Esophagus muscularis mucosa (tissue), 4 donors: ENCODE data around the gene RPIA. TPM values are rescaled to one million over a fixed set of nuclear protein-coding genes. Genes with fewer than 3 reads are reported as not detected.
"Not testable (repeated sequence)": the region's sequence is repeated elsewhere in the genome, so short reads cannot be mapped to it uniquely, and the experiment has no call there.

Experiments
- DNase-seq: peaks from one replicate; pipeline ENCODE4 v3.0.0-alpha.2; 2017; ENCODE audit errors: extremely low spot score
- H3K27ac ChIP-seq, 4 donors: fragments of 200-600 bp; sonication (generic); replicated peaks in 1 of 4; 1 replicate in 3 of 4; 2 replicates in 1 of 4; pipeline ENCODE4 v1.5.1; 2016 to 2019; ENCODE audit warnings: mild to moderate bottlenecking in 1 of 4
- H3K27me3 ChIP-seq, 4 donors: fragments of 200-600 bp; sonication (generic); one replicate each; pipeline versions ENCODE4 v1.5.1 to v1.6.0; 2016 to 2019
- H3K36me3 ChIP-seq, 4 donors: fragments of 200-600 bp; sonication (generic); one replicate each; pipeline ENCODE4 v1.5.1; 2016 to 2019
- H3K4me1 ChIP-seq, 4 donors: fragments of 200-600 bp; sonication (generic); one replicate each; pipeline ENCODE4 v1.5.1; 2016 to 2019
- H3K4me3 ChIP-seq, 4 donors: fragments of 200-600 bp; sonication (generic); 1 replicate in 2 of 4; 2 replicates in 2 of 4; pipeline ENCODE4 v1.5.1; 2016 to 2019; ENCODE audit warnings: mild to moderate bottlenecking in 4 of 4, moderate library complexity in 1 of 4
- H3K9me3 ChIP-seq, 4 donors: fragments of 200-600 bp; sonication (generic); 1 replicate in 3 of 4; 2 replicates in 1 of 4; pipeline ENCODE4 v1.5.1; 2016 to 2019
- WGBS: methylation state at CpG from one replicate; pipeline ENCODE4 v1.1.5; 2018; 5-methylcytosine and 5-hydroxymethylcytosine counted together
- intact Hi-C: fragments of 100-400 bp; cut with DNase I; formaldehyde crosslinking; loops from one replicate; pipeline ENCODE4 v1.15.1; 2023
- total RNA-seq, 4 donors: library from RNA; depleted of rRNA; stranded (reverse); fragments of >200 nt; gene quantifications; one replicate each; pipeline versions ENCODE4 v1.1.0 to v1.2.1, GENCODE V29; 2016

RPIA gene
- total RNA-seq, 4 donors from 2014 or later, result 6.6 to 8.6 (median 7.4) TPM

DNA sequence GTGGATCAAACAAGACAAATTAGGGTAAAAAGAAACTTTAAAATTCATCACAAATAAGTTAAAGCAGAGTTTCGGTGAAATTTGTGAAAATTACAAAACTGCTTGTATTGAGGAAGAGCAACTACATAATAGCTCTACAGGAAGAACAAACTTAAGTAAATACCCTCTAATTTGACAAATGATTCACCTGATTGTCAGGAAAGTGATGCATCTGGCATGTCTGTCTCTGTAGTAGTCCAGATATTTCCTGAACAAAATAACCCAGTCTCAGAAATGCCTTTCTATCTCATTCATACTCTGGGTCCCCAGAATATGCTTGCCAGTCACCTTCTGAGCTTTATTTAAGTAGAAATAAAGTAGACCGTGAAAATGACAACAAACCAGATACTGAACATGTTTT is 104.5 kb downstream of the RPIA start:
- H3K9me3 ChIP-seq, H3K27ac ChIP-seq, DNase-seq, H3K36me3 ChIP-seq, H3K4me1 ChIP-seq, intact Hi-C loops, H3K4me3 ChIP-seq, H3K27me3 ChIP-seq: not testable (repeated sequence)
- 72% methylated on average over 2 of the region's 2 CpGs for WGBS

DNA sequence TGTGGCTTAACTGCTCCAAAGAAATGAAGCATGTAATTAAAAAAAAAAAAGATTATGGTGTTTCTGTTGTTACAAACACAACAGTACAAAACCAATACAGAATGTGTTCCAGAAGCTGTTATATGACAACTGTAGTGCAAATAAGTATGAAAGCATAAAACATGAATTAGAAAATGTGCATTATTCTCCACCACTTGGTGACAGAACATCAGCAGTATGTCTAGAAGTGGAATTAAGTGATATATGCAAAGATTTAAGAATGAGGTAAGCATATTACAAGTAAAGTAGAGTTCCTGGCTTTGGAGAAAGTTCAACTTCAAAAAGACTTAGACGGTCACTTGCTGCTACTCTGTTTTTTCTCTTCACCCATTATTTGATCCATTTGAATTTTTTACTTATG is 105.0 kb downstream of the RPIA start:
- H3K9me3 ChIP-seq, intact Hi-C loops, H3K4me1 ChIP-seq, H3K27me3 ChIP-seq, H3K4me3 ChIP-seq, DNase-seq, H3K36me3 ChIP-seq, H3K27ac ChIP-seq: not testable (repeated sequence)
- 71% methylated on average over 1 of the region's 1 CpG for WGBS

DNA sequence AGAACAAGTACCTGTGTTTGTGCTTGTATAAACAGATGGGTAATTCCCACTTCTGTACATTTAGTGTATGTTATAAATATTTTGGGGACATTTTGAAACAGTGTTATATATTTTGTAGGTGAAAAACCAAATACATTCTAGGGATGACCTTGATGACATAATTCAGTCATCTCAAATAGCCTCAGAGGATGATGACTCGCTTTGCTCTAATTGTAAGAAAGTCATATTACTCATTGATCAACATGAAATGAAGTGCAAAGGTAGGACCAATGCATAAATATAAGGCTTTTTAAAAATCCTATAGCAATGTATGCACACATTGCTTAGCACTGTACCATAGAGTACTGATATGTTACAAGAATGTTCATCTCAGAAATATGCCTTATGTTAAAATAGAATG is 105.7 kb downstream of the RPIA start:
- H3K27me3 ChIP-seq, H3K4me1 ChIP-seq, H3K9me3 ChIP-seq, H3K36me3 ChIP-seq, DNase-seq, H3K27ac ChIP-seq, intact Hi-C loops, H3K4me3 ChIP-seq: not testable (repeated sequence)
- WGBS, result 68% methylated on average over 1 of the region's 1 CpG

Other genes starting within 250 kb of the RPIA start
- not detected for gene FOXI3, start 239.0 kb upstream of the RPIA start, total RNA-seq
- 10 to 100 TPM in 2 of 4 donors, 1 to 10 TPM in 2; 7.9 to 11.9 (median 10.0) TPM for gene EIF2AK3, start 64.2 kb upstream of the RPIA start, total RNA-seq